Activated CD4-positive, alpha-beta T cell treated with anti-CD3 and anti-CD28 coated beads, Interleukin-2, amount 10 ng/mL, durations not matched to agents 24 days and 14 days (primary cell): ENCODE measurements around the gene ATG7. TPM values are rescaled to one million over a fixed set of nuclear protein-coding genes. Genes with fewer than 3 reads are reported as not detected.
"Not testable (repeated sequence)": the region's sequence is repeated elsewhere in the genome, so short reads cannot be mapped to it uniquely, and the experiment has no call there.

Experiments used
- DNase-seq: peaks from one replicate; pipeline ENCODE4 v3.0.0; 2022
- H3K27ac Mint-ChIP-seq: one replicate; pipeline ENCODE4 v1.8.0; 2022; ENCODE audit warnings: mild to moderate bottlenecking, mixed read lengths
- H3K27me3 Mint-ChIP-seq: one replicate; pipeline ENCODE4 v1.8.0; 2022; ENCODE audit warnings: mixed read lengths
- H3K36me3 Mint-ChIP-seq: one replicate; pipeline ENCODE4 v1.8.0; 2022; ENCODE audit warnings: low read depth, mild to moderate bottlenecking, mixed read lengths
- H3K4me1 Mint-ChIP-seq: one replicate; pipeline ENCODE4 v1.8.0; 2021; ENCODE audit warnings: mixed read lengths
- H3K4me3 Mint-ChIP-seq: one replicate; pipeline ENCODE4 v1.8.0; 2022; ENCODE audit warnings: mild to moderate bottlenecking, moderate library complexity, mixed read lengths
- H3K9me3 Mint-ChIP-seq: one replicate; pipeline ENCODE4 v1.8.0; 2021; ENCODE audit warnings: mixed read lengths
- intact Hi-C: fragments of 100-400 bp; cut with micrococcal nuclease; formaldehyde crosslinking; loops from one replicate; pipeline ENCODE4 v1.15.1; 2023
- total RNA-seq: library from RNA; stranded (reverse); gene quantifications from 2 replicates; pipeline ENCODE4 v1.2.3, GENCODE V29; 2022

ATG7 gene
- total RNA-seq, 1 donor from 2014 or later, result 41.4 TPM

- Mint-ChIP-seq H3K27me3 (no peaks in the 10 kb centered on the region), H3K9me3 (peaks cover 9% of the 10 kb centered on the region)
- intact Hi-C loops, result no loop called here
Observed at GRCh38 chr3:11401434-11401833, 129.2 kb downstream of the ATG7 start.

GRCh38 chr3:11405323-11405722 lies 133.1 kb downstream of the ATG7 start:
- Mint-ChIP-seq H3K36me3 (peaks cover 58% of the 10 kb centered on the region), H3K4me3 (no peak overlapping the region), H3K9me3 (peaks cover 24% of the 10 kb centered on the region), H3K4me1 (no peaks in the 10 kb centered on the region), H3K27me3 (no peaks in the 10 kb centered on the region), H3K27ac (no peak overlapping the region)
- intact Hi-C loops, result no loop called here
- DNase-seq, result no peak

More at GRCh38 chr3:11401434-11401833, 129.2 kb downstream of the ATG7 start:
- H3K4me3 Mint-ChIP-seq, result no peak overlapping the region
- no peaks in the 10 kb centered on the region for H3K4me1 Mint-ChIP-seq
- no peak overlapping the region for H3K27ac Mint-ChIP-seq
- H3K36me3 Mint-ChIP-seq, result peaks cover 33% of the 10 kb centered on the region
- DNase-seq, result no peak

- intact Hi-C loops, result no loop called here
- H3K4me1 Mint-ChIP-seq, result peaks cover 2% of the 10 kb centered on the region
- no peak overlapping the region for H3K27ac Mint-ChIP-seq
- H3K36me3 Mint-ChIP-seq, result peaks cover 62% of the 10 kb centered on the region
- no peak for DNase-seq
- no peaks in the 10 kb centered on the region for H3K27me3 Mint-ChIP-seq
- H3K4me3 Mint-ChIP-seq, result no peak overlapping the region
- peaks cover 34% of the 10 kb centered on the region for H3K9me3 Mint-ChIP-seq
Observed at GRCh38 chr3:11407644-11408043, 135.4 kb downstream of the ATG7 start.

GRCh38 chr3:11408324-11408859 lies 136.2 kb downstream of the ATG7 start:
- H3K36me3 Mint-ChIP-seq, result peaks cover 62% of the 10 kb centered on the region
- H3K4me1 Mint-ChIP-seq, H3K4me3 Mint-ChIP-seq, H3K27me3 Mint-ChIP-seq, DNase-seq, H3K27ac Mint-ChIP-seq, intact Hi-C loops: not testable (repeated sequence)
- peaks cover 34% of the 10 kb centered on the region for H3K9me3 Mint-ChIP-seq

- Mint-ChIP-seq H3K27me3 (no peaks in the 10 kb centered on the region), H3K4me1 (peaks cover 8% of the 10 kb centered on the region), H3K27ac (no peak overlapping the region), H3K9me3 (peaks cover 30% of the 10 kb centered on the region), H3K36me3 (peaks cover 56% of the 10 kb centered on the region), H3K4me3 (no peak overlapping the region)
- DNase-seq, result no peak
- intact Hi-C loops, result no loop called here
Observed at GRCh38 chr3:11410564-11410963, 138.4 kb downstream of the ATG7 start.

- H3K4me3 Mint-ChIP-seq, result no peak overlapping the region
- intact Hi-C loops, result no loop called here
- H3K36me3 Mint-ChIP-seq, result peaks cover 42% of the 10 kb centered on the region
- H3K27me3 Mint-ChIP-seq, result no peaks in the 10 kb centered on the region
- peaks cover 20% of the 10 kb centered on the region for H3K9me3 Mint-ChIP-seq
- H3K4me1 Mint-ChIP-seq, result peaks cover 8% of the 10 kb centered on the region
- no peak for DNase-seq
- H3K27ac Mint-ChIP-seq, result no peak overlapping the region
Observed at GRCh38 chr3:11411956-11412355, 139.8 kb downstream of the ATG7 start.

GRCh38 chr3:11413071-11413470 lies 140.9 kb downstream of the ATG7 start:
- Mint-ChIP-seq H3K36me3 (peaks cover 32% of the 10 kb centered on the region), H3K4me1 (peaks cover 8% of the 10 kb centered on the region), H3K9me3 (peaks cover 17% of the 10 kb centered on the region), H3K27me3 (no peaks in the 10 kb centered on the region), H3K27ac (no peak overlapping the region), H3K4me3 (no peak overlapping the region)
- intact Hi-C loops, result no loop called here
- no peak for DNase-seq

GRCh38 chr3:11415099-11415498 lies 142.9 kb downstream of the ATG7 start:
- H3K27me3 Mint-ChIP-seq, result no peaks in the 10 kb centered on the region
- no peak overlapping the region for H3K27ac Mint-ChIP-seq
- H3K9me3 Mint-ChIP-seq, result peaks cover 10% of the 10 kb centered on the region
- peaks cover 18% of the 10 kb centered on the region for H3K36me3 Mint-ChIP-seq
- peaks cover 8% of the 10 kb centered on the region for H3K4me1 Mint-ChIP-seq
- no peak overlapping the region for H3K4me3 Mint-ChIP-seq
- DNase-seq, result no peak
- intact Hi-C loops, result no loop called here

GRCh38 chr3:11420066-11420465 lies 147.9 kb downstream of the ATG7 start:
- DNase-seq, result no peak
- no peaks in the 10 kb centered on the region for H3K9me3 Mint-ChIP-seq
- peaks cover 4% of the 10 kb centered on the region for H3K4me1 Mint-ChIP-seq

GRCh38 chr3:11422291-11422690 lies 150.1 kb downstream of the ATG7 start:
- peaks cover 4% of the 10 kb centered on the region for H3K4me1 Mint-ChIP-seq
- H3K27me3 Mint-ChIP-seq, result no peaks in the 10 kb centered on the region
- H3K4me3 Mint-ChIP-seq, result no peak overlapping the region
- no peak overlapping the region for H3K27ac Mint-ChIP-seq
- intact Hi-C loops, result no loop called here
- peaks cover 8% of the 10 kb centered on the region for H3K36me3 Mint-ChIP-seq
- DNase-seq, result no peak
- no peaks in the 10 kb centered on the region for H3K9me3 Mint-ChIP-seq

More at GRCh38 chr3:11420066-11420465, 147.9 kb downstream of the ATG7 start:
- no peak overlapping the region for H3K27ac Mint-ChIP-seq
- H3K4me3 Mint-ChIP-seq, result no peak overlapping the region
- no peaks in the 10 kb centered on the region for H3K27me3 Mint-ChIP-seq
- peaks cover 2% of the 10 kb centered on the region for H3K36me3 Mint-ChIP-seq
- intact Hi-C loops, result no loop called here

- DNase-seq, result no peak
- H3K27ac Mint-ChIP-seq, result no peak overlapping the region
- H3K4me1 Mint-ChIP-seq, result peaks cover 4% of the 10 kb centered on the region
- H3K36me3 Mint-ChIP-seq, result peaks cover 12% of the 10 kb centered on the region
- no peak overlapping the region for H3K4me3 Mint-ChIP-seq
- intact Hi-C loops, result no loop called here
- no peaks in the 10 kb centered on the region for H3K27me3 Mint-ChIP-seq
- no peaks in the 10 kb centered on the region for H3K9me3 Mint-ChIP-seq
Observed at GRCh38 chr3:11423868-11424267, 151.7 kb downstream of the ATG7 start.

GRCh38 chr3:11424277-11424676 lies 152.1 kb downstream of the ATG7 start:
- Mint-ChIP-seq H3K9me3 (no peaks in the 10 kb centered on the region), H3K27ac (no peak overlapping the region), H3K36me3 (peaks cover 12% of the 10 kb centered on the region), H3K4me3 (no peak overlapping the region), H3K27me3 (no peaks in the 10 kb centered on the region), H3K4me1 (peaks cover 4% of the 10 kb centered on the region)
- intact Hi-C loops, result no loop called here
- no peak for DNase-seq

GRCh38 chr3:11430207-11430606 lies 158.0 kb downstream of the ATG7 start:
- Mint-ChIP-seq H3K27ac (no peak overlapping the region), H3K4me3 (no peak overlapping the region), H3K9me3 (no peaks in the 10 kb centered on the region), H3K4me1 (no peaks in the 10 kb centered on the region), H3K27me3 (no peaks in the 10 kb centered on the region), H3K36me3 (peaks cover 12% of the 10 kb centered on the region)
- intact Hi-C loops, result no loop called here
- DNase-seq, result no peak

GRCh38 chr3:11430624-11431023 lies 158.4 kb downstream of the ATG7 start:
- intact Hi-C loops, result no loop called here
- Mint-ChIP-seq H3K27me3 (no peaks in the 10 kb centered on the region), H3K9me3 (no peaks in the 10 kb centered on the region), H3K4me1 (no peaks in the 10 kb centered on the region), H3K36me3 (peaks cover 12% of the 10 kb centered on the region), H3K4me3 (no peak overlapping the region), H3K27ac (no peak overlapping the region)
- no peak for DNase-seq

- Mint-ChIP-seq H3K36me3 (peaks cover 12% of the 10 kb centered on the region), H3K27me3 (no peaks in the 10 kb centered on the region), H3K27ac (no peak overlapping the region), H3K4me3 (no peak overlapping the region), H3K9me3 (no peaks in the 10 kb centered on the region), H3K4me1 (no peaks in the 10 kb centered on the region)
- intact Hi-C loops, result no loop called here
- DNase-seq, result no peak
Observed at GRCh38 chr3:11431319-11431718, 159.1 kb downstream of the ATG7 start.
